Measurements from ENCODE around the gene YTHDF1.

GRCh38 chr20:63154395-63154794 lies 61.5 kb downstream of the YTHDF1 start:
- TF ChIP-seq CTCF (IDR thresholded peaks at IDR 0.05; ENCODE audit: poor library complexity) (no peak), EZH2phosphoT487 (IDR thresholded peaks at IDR 0.05; ENCODE audit: low read depth, severe bottlenecking, unreplicated experiment) (no peak), EZH2 (IDR thresholded peaks at IDR 0.05; ENCODE audit: borderline replicate concordance) (no peak)

All from hepatocyte (in vitro differentiated cells).